ENCODE measurements around the gene COG8.

The COG8 gene

GRCh38 chr16:69283851-69284250 is 55.5 kb downstream of the COG8 start:
- DNase-seq, result no peak

- DNase-seq, result no peak
Observed at GRCh38 chr16:69277413-69277812, 62.0 kb downstream of the COG8 start.
